CD14-positive monocyte (primary cell): ENCODE results near the gene ADGRL3. TPM values are rescaled to one million over a fixed set of nuclear protein-coding genes. Genes with fewer than 3 reads are reported as not detected.

Source experiments
- DNase-seq, 3 donors: peaks; one replicate each; pipeline ENCODE4 v3.0.0-alpha.2; 2011 to 2022
- H2AFZ ChIP-seq: 2 replicates; pipeline ENCODE4 v1.6.0; 2012; ENCODE audit warnings: mild to moderate bottlenecking, low read depth, low read length, inconsistent platforms; ENCODE audit not compliant: insufficient read depth, poor library complexity, severe bottlenecking
- H3K27ac ChIP-seq, 2 donors: 1 replicate in 1 of 2; 2 replicates in 1 of 2; pipeline ENCODE4 v1.5.1; 2012 to 2013; ENCODE audit warnings: low read length in 2 of 2, control low read depth in 1 of 2, inconsistent platforms in 1 of 2, low read depth in 1 of 2, mild to moderate bottlenecking in 1 of 2
- H3K27me3 ChIP-seq, 2 donors: one replicate each; pipeline versions ENCODE4 v1.6.0 to v1.6.1; 2011 to 2013; ENCODE audit warnings: low read length in 2 of 2; ENCODE audit not compliant: control insufficient read depth in 2 of 2, insufficient read depth in 2 of 2
- H3K36me3 ChIP-seq, 2 donors: replicated peaks in 1 of 2; 1 replicate in 1 of 2; 2 replicates in 1 of 2; pipeline versions ENCODE4 v1.5.1 to v1.6.1; 2012 to 2013; ENCODE audit warnings: low read length in 2 of 2, control low read depth in 1 of 2, inconsistent platforms in 1 of 2, mild to moderate bottlenecking in 1 of 2; ENCODE audit not compliant: insufficient read depth in 2 of 2, control insufficient read depth in 1 of 2
- H3K4me1 ChIP-seq, 2 donors: 1 replicate in 1 of 2; 2 replicates in 1 of 2; pipeline versions ENCODE4 v1.5.1 to v1.6.1; 2012 to 2013; ENCODE audit warnings: low read length in 2 of 2, control low read depth in 1 of 2, inconsistent platforms in 1 of 2, mild to moderate bottlenecking in 1 of 2, moderate library complexity in 1 of 2; ENCODE audit not compliant: insufficient read depth in 2 of 2, control insufficient read depth in 1 of 2
- H3K4me2 ChIP-seq: replicated peaks from 2 replicates; pipeline ENCODE3; 2012; ENCODE audit warnings: low read length, moderate library complexity, mild to moderate bottlenecking; ENCODE audit not compliant: poor library complexity, severe bottlenecking; ENCODE audit errors: extremely low read depth
- H3K4me3 ChIP-seq, 3 experiments: fragments of 200-600 bp in 1 of 3; sonication (generic) in 1 of 3; replicated peaks in 1 of 3; 1 replicate in 2 of 3; 2 replicates in 1 of 3; pipeline ENCODE4 v1.5.1; 2011 to 2013; ENCODE audit warnings: low read length in 3 of 3, mild to moderate bottlenecking in 3 of 3, control low read depth in 2 of 3, low read depth in 2 of 3, inconsistent platforms in 1 of 3, moderate library complexity in 1 of 3
- H3K79me2 ChIP-seq: 2 replicates; pipeline ENCODE4 v1.6.0; 2012; ENCODE audit warnings: mild to moderate bottlenecking, control low read depth, inconsistent platforms, low read length, moderate library complexity; ENCODE audit not compliant: insufficient read depth
- H3K9ac ChIP-seq: 2 replicates; pipeline ENCODE4 v1.6.0; 2017; ENCODE audit warnings: low read length, mild to moderate bottlenecking; ENCODE audit not compliant: insufficient read depth, poor library complexity, severe bottlenecking
- H3K9me3 ChIP-seq, 2 donors: replicated peaks in 1 of 2; 1 replicate in 1 of 2; 2 replicates in 1 of 2; pipeline versions ENCODE4 v1.5.1 to v1.6.1; 2012 to 2013; ENCODE audit warnings: low read length in 2 of 2, control low read depth in 1 of 2; ENCODE audit not compliant: control insufficient read depth in 1 of 2, insufficient read depth in 1 of 2
- H4K20me1 ChIP-seq: 2 replicates; pipeline ENCODE4 v1.6.0; 2012; ENCODE audit warnings: mild to moderate bottlenecking, low read length, control low read depth, moderate library complexity; ENCODE audit not compliant: insufficient read depth
- H3K27ac Mint-ChIP-seq, 7 donors: one replicate each; pipeline ENCODE4 v1.8.0; 2020; ENCODE audit warnings: mild to moderate bottlenecking in 7 of 7, mixed read lengths in 7 of 7, moderate library complexity in 6 of 7, inconsistent platforms in 2 of 7
- H3K27me3 Mint-ChIP-seq, 3 donors: one replicate each; pipeline ENCODE4 v1.8.0; 2021 to 2022; ENCODE audit warnings: low read depth in 3 of 3, mild to moderate bottlenecking in 3 of 3, mixed read lengths in 3 of 3, moderate library complexity in 3 of 3, inconsistent platforms in 1 of 3
- H3K36me3 Mint-ChIP-seq, 2 donors: one replicate each; pipeline ENCODE4 v1.8.0; 2020; ENCODE audit warnings: mixed read lengths in 2 of 2, inconsistent platforms in 1 of 2, mild to moderate bottlenecking in 1 of 2
- H3K4me1 Mint-ChIP-seq: one replicate; pipeline ENCODE4 v1.8.0; 2020; ENCODE audit warnings: mild to moderate bottlenecking, mixed read lengths
- H3K4me3 Mint-ChIP-seq, 2 donors: one replicate each; pipeline ENCODE4 v1.8.0; 2020; ENCODE audit warnings: mild to moderate bottlenecking in 2 of 2, mixed read lengths in 2 of 2, moderate library complexity in 1 of 2
- H3K9me3 Mint-ChIP-seq, 7 donors: one replicate each; pipeline ENCODE4 v1.8.0; 2020 to 2022; ENCODE audit warnings: mixed read lengths in 7 of 7, mild to moderate bottlenecking in 6 of 7, moderate library complexity in 6 of 7, inconsistent platforms in 2 of 7
- WGBS: methylation state at CpG from one replicate; pipeline ENCODE4 v1.1.5; 2013; ENCODE audit warnings: missing lambda C conversion rate; ENCODE audit not compliant: insufficient coverage; 5-methylcytosine and 5-hydroxymethylcytosine counted together
- intact Hi-C, 2 donors: fragments of 100-400 bp; cut with micrococcal nuclease; formaldehyde crosslinking; loops; one replicate each; pipeline versions ENCODE4 v1.15.0 to v1.15.1; 2023
- polyA plus RNA-seq, 3 donors: library from polyadenylated mRNA; depleted of rRNA in 1 of 3; unstranded in 2 of 3; stranded (reverse) in 1 of 3; fragments of 300-500 nt in 2 of 3; fragments of >200 nt in 1 of 3; fragmentation: Illumina TruSeq in 2 of 3; gene quantifications; 1 replicate in 2 of 3; 2 replicates in 1 of 3; pipeline ENCODE4 v1.2.3, GENCODE V29; 2012 to 2021
- TF ChIP-seq, protein P1 (sequence below): fragments of 200-600 bp; IDR thresholded peaks from one replicate; pipeline ENCODE4 v1.8.0; 2022; ENCODE audit warnings: antibody characterized with exemption, mild to moderate bottlenecking

Gene ADGRL3
- polyA plus RNA-seq, 3 donors, result not detected

DNA sequence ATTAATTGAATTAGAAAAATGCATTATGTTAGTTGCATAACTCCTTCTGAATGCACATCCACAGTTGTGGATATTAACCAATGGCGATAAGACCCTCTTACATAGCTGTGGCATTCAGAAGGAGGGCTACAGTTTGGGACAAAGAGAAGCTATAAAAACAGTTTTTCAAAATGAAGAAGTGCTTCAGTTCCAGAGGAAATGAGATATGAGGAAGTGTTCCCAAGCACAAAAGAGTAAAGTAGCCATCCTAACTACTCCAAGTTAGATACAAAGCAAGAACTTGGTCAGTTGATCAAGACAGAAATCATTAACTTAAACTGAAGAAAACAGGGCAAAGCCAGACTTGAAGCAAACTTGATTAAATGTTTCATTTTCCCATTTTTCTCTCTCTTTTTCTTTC is 17.2 kb upstream of the ADGRL3 start:
- TF ChIP-seq, protein P1, sequence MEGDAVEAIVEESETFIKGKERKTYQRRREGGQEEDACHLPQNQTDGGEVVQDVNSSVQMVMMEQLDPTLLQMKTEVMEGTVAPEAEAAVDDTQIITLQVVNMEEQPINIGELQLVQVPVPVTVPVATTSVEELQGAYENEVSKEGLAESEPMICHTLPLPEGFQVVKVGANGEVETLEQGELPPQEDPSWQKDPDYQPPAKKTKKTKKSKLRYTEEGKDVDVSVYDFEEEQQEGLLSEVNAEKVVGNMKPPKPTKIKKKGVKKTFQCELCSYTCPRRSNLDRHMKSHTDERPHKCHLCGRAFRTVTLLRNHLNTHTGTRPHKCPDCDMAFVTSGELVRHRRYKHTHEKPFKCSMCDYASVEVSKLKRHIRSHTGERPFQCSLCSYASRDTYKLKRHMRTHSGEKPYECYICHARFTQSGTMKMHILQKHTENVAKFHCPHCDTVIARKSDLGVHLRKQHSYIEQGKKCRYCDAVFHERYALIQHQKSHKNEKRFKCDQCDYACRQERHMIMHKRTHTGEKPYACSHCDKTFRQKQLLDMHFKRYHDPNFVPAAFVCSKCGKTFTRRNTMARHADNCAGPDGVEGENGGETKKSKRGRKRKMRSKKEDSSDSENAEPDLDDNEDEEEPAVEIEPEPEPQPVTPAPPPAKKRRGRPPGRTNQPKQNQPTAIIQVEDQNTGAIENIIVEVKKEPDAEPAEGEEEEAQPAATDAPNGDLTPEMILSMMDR, result no peak

DNA sequence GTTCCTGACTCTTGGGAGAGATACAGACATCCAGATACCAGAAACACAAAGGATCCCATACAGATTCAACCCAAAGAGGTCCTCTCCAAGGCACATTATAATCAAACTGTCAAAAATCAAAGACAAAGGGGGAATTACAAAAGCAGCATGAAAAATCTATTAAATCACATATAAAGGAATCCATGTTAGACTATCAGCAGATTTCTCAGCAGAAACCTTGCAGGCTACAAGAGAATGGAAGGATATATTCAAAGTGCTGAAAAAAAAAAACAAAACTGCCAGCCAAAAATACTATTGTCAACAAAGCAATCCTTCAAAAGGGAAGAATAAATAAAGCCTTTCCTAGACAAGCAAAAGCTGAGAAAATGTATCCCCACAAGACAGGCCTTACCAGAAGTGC is 14.8 kb upstream of the ADGRL3 start:
- Histone ChIP-seq H3K27ac (no peak overlapping the region), H2AFZ (no peak overlapping the region), H3K27me3 (no peaks in the 10 kb centered on the region), H3K4me3 (no peak overlapping the region), H3K4me1 (no peaks in the 10 kb centered on the region), H4K20me1 (no peaks in the 10 kb centered on the region), H3K4me2 (no peak overlapping the region), H3K9me3 (peaks cover 4% of the 10 kb centered on the region in 2 donors), H3K9ac (no peak overlapping the region), H3K36me3 (no peaks in the 10 kb centered on the region), H3K79me2 (no peaks in the 10 kb centered on the region)
- H3K4me1 Mint-ChIP-seq, result peaks cover 8% of the 10 kb centered on the region
- H3K4me3 Mint-ChIP-seq, result no peak overlapping the region
- intact Hi-C loops, result no loop called here
- no peak overlapping the region for H3K27ac Mint-ChIP-seq
- H3K27me3 Mint-ChIP-seq, result no peaks in the 10 kb centered on the region
- peaks cover 9 to 19% (median 13%) of the 10 kb centered on the region in 7 donors for H3K9me3 Mint-ChIP-seq
- TF ChIP-seq, protein P1, result no peak
- DNase-seq, result no peak
- H3K36me3 Mint-ChIP-seq, result no peaks in the 10 kb centered on the region

More for the DNA sequence above, 17.2 kb upstream of the ADGRL3 start:
- peaks cover 9 to 17% (median 11%) of the 10 kb centered on the region in 7 donors for H3K9me3 Mint-ChIP-seq
- intact Hi-C loops, result no loop called here
- Histone ChIP-seq H2AFZ (no peak overlapping the region), H3K4me1 (no peaks in the 10 kb centered on the region), H3K9ac (no peak overlapping the region), H3K36me3 (no peaks in the 10 kb centered on the region), H3K9me3 (peaks cover 4% of the 10 kb centered on the region in 2 donors), H3K27ac (no peak overlapping the region), H3K79me2 (no peaks in the 10 kb centered on the region), H3K4me3 (no peak overlapping the region), H4K20me1 (no peaks in the 10 kb centered on the region), H3K4me2 (no peak overlapping the region), H3K27me3 (no peaks in the 10 kb centered on the region)
- WGBS, result no CpG with 5 or more reads among the region's 1 CpG
- no peaks in the 10 kb centered on the region for H3K36me3 Mint-ChIP-seq
- no peak overlapping the region for H3K4me3 Mint-ChIP-seq
- no peak for DNase-seq
- peaks cover 0 to 3% (median 0%) of the 10 kb centered on the region in 3 donors for H3K27me3 Mint-ChIP-seq
- H3K27ac Mint-ChIP-seq, result no peak overlapping the region
- peaks cover 8% of the 10 kb centered on the region for H3K4me1 Mint-ChIP-seq
